H9 (cell line): Measurements from ENCODE around the gene OPRD1. TPM values are rescaled to one million over a fixed set of nuclear protein-coding genes. Genes with fewer than 3 reads are reported as not detected.

ENCODE experiments used
- DNase-seq: peaks from one replicate; pipeline ENCODE4 v3.0.0-alpha.2; 2017
- H2AFZ ChIP-seq: one replicate; pipeline ENCODE4 v1.6.1; 2013; ENCODE audit warnings: mild to moderate bottlenecking, low read length, control low read depth, moderate library complexity
- H2AK5ac ChIP-seq: 2 replicates; pipeline ENCODE4 v1.6.1; 2013; ENCODE audit warnings: low read length, control low read depth, mixed read lengths; ENCODE audit not compliant: insufficient read length
- H2BK120ac ChIP-seq: one replicate; pipeline ENCODE4 v1.6.1; 2013; ENCODE audit warnings: low read depth, mild to moderate bottlenecking, low read length, control low read depth, inconsistent platforms; ENCODE audit not compliant: poor library complexity, severe bottlenecking
- H2BK12ac ChIP-seq: 2 replicates; pipeline ENCODE4 v1.6.1; 2013; ENCODE audit warnings: low read length, control low read depth, mixed read lengths, low read depth; ENCODE audit not compliant: insufficient read length
- H2BK15ac ChIP-seq: 2 replicates; pipeline ENCODE4 v1.6.1; 2013; ENCODE audit warnings: low read depth, low read length, control low read depth
- H2BK20ac ChIP-seq: one replicate; pipeline ENCODE4 v1.6.1; 2013; ENCODE audit warnings: low read depth, mild to moderate bottlenecking, low read length, control low read depth, inconsistent platforms; ENCODE audit not compliant: poor library complexity, severe bottlenecking
- H2BK5ac ChIP-seq: 2 replicates; pipeline ENCODE4 v1.6.1; 2013; ENCODE audit warnings: low read length, control low read depth, mixed read lengths; ENCODE audit not compliant: insufficient read length
- H3K14ac ChIP-seq: 2 replicates; pipeline ENCODE4 v1.6.1; 2013; ENCODE audit warnings: low read length, control low read depth; ENCODE audit not compliant: insufficient read depth
- H3K18ac ChIP-seq: 2 replicates; pipeline ENCODE4 v1.6.1; 2013; ENCODE audit warnings: low read depth, mild to moderate bottlenecking, mixed read lengths, low read length, control low read depth; ENCODE audit not compliant: insufficient read length
- H3K23ac ChIP-seq: 2 replicates; pipeline ENCODE4 v1.6.1; 2013; ENCODE audit warnings: low read length, control low read depth, mixed read lengths, low read depth; ENCODE audit not compliant: insufficient read length
- H3K23me2 ChIP-seq: 2 replicates; pipeline ENCODE4 v1.6.1; 2013; ENCODE audit warnings: low read depth, mild to moderate bottlenecking, mixed read lengths, low read length, control low read depth; ENCODE audit not compliant: insufficient read length, poor library complexity, severe bottlenecking
- H3K27ac ChIP-seq: 2 replicates; pipeline ENCODE4 v1.5.1; 2013; ENCODE audit warnings: low read length, control low read depth, mixed read lengths, low read depth; ENCODE audit not compliant: insufficient read length
- H3K27me3 ChIP-seq: 2 replicates; pipeline ENCODE4 v1.6.1; 2013; ENCODE audit warnings: low read length, control low read depth, inconsistent platforms; ENCODE audit not compliant: insufficient read depth
- H3K4ac ChIP-seq: 2 replicates; pipeline ENCODE4 v1.6.1; 2013; ENCODE audit warnings: low read depth, mild to moderate bottlenecking, control low read depth, inconsistent platforms, low read length, moderate library complexity
- H3K4me1 ChIP-seq: 2 replicates; pipeline ENCODE4 v1.6.1; 2013; ENCODE audit warnings: low read length, control low read depth, inconsistent platforms; ENCODE audit not compliant: insufficient read depth
- H3K4me2 ChIP-seq: 2 replicates; pipeline ENCODE4 v1.6.1; 2013; ENCODE audit warnings: low read length, control low read depth, mixed read lengths; ENCODE audit not compliant: insufficient read length, insufficient read depth
- H3K56ac ChIP-seq: 2 replicates; pipeline ENCODE4 v1.6.1; 2013; ENCODE audit warnings: low read depth, mild to moderate bottlenecking, mixed read lengths, low read length, control low read depth; ENCODE audit not compliant: insufficient read length
- H3K79me1 ChIP-seq: 2 replicates; pipeline ENCODE4 v1.6.1; 2013; ENCODE audit warnings: low read depth, mild to moderate bottlenecking, moderate library complexity, low read length, control low read depth, inconsistent platforms; ENCODE audit not compliant: insufficient read depth, poor library complexity, severe bottlenecking
- H3K79me2 ChIP-seq: 2 replicates; pipeline ENCODE4 v1.6.1; 2013; ENCODE audit warnings: low read length, control low read depth, inconsistent platforms; ENCODE audit not compliant: insufficient read depth
- H3K9ac ChIP-seq: 2 replicates; pipeline ENCODE4 v1.6.1; 2013; ENCODE audit warnings: low read length, control low read depth, mixed read lengths; ENCODE audit not compliant: insufficient read length; ENCODE audit errors: extremely low read depth
- H3K9me3 ChIP-seq: one replicate; pipeline ENCODE4 v1.6.1; 2013; ENCODE audit warnings: low read depth, low read length, inconsistent platforms; ENCODE audit not compliant: control insufficient read depth
- H3T11ph ChIP-seq: one replicate; pipeline ENCODE4 v1.6.1; 2013; ENCODE audit warnings: mild to moderate bottlenecking, low read length, control low read depth, inconsistent platforms
- H4K20me1 ChIP-seq: one replicate; pipeline ENCODE4 v1.6.1; 2013; ENCODE audit not compliant: control insufficient read depth, insufficient read length, insufficient read depth
- H4K5ac ChIP-seq: 2 replicates; pipeline ENCODE4 v1.6.1; 2013; ENCODE audit warnings: low read depth, mild to moderate bottlenecking, mixed read lengths, low read length, control low read depth; ENCODE audit not compliant: insufficient read length
- H4K8ac ChIP-seq: replicated peaks from 2 replicates; pipeline ENCODE4 v1.6.1; 2013; ENCODE audit warnings: low read length, control low read depth, mixed read lengths, low read depth; ENCODE audit not compliant: insufficient read length
- H4K91ac ChIP-seq: 2 replicates; pipeline ENCODE4 v1.6.1; 2013; ENCODE audit warnings: low read depth, mild to moderate bottlenecking, moderate library complexity, mixed read lengths, low read length, control low read depth; ENCODE audit not compliant: insufficient read length
- H3K27ac Mint-ChIP-seq, 3 experiments: 2 replicates in 2 of 3; 3 replicates in 1 of 3; pipeline ENCODE4 v1.8.0; 2020 to 2021; ENCODE audit warnings: mixed read lengths in 3 of 3, mild to moderate bottlenecking in 1 of 3, moderate library complexity in 1 of 3
- H3K27me3 Mint-ChIP-seq: 2 replicates; pipeline ENCODE4 v1.8.0; 2021; ENCODE audit warnings: low read depth, mild to moderate bottlenecking, moderate library complexity, mixed read lengths
- H3K36me3 Mint-ChIP-seq, 3 experiments: 2 replicates in 2 of 3; 3 replicates in 1 of 3; pipeline ENCODE4 v1.8.0; 2020 to 2021; ENCODE audit warnings: low read depth in 3 of 3, mixed read lengths in 3 of 3; ENCODE audit not compliant: insufficient read depth in 1 of 3
- H3K4me1 Mint-ChIP-seq, 2 experiments: 2 replicates each; pipeline ENCODE4 v1.8.0; 2020; ENCODE audit warnings: mixed read lengths in 2 of 2
- H3K4me3 Mint-ChIP-seq, 2 experiments: 2 replicates in 1 of 2; 3 replicates in 1 of 2; pipeline ENCODE4 v1.8.0; 2020 to 2021; ENCODE audit warnings: mild to moderate bottlenecking in 2 of 2, mixed read lengths in 2 of 2, moderate library complexity in 1 of 2
- H3K9me3 Mint-ChIP-seq, 2 experiments: 2 replicates in 1 of 2; 3 replicates in 1 of 2; pipeline ENCODE4 v1.8.0; 2020; ENCODE audit warnings: mild to moderate bottlenecking in 2 of 2, mixed read lengths in 2 of 2, moderate library complexity in 1 of 2
- CTCF ChIP-seq: fragments of 200-600 bp; sonication (generic); conservative IDR thresholded peaks from 3 replicates; pipeline ENCODE4 v1.8.0; 2021; ENCODE audit warnings: antibody characterized with exemption, mild to moderate bottlenecking
- WGBS: extraction: QIAGEN DNeasy Blood & Tissue Kit; methylation state at CpG from one replicate; pipeline ENCODE4 v1.1.7; 2013; ENCODE audit warnings: missing lambda C conversion rate, low lambda C conversion rate, mixed read lengths; ENCODE audit not compliant: insufficient read length; ENCODE audit errors: extremely low coverage; 5-methylcytosine and 5-hydroxymethylcytosine counted together
- total RNA-seq: library from RNA; stranded (reverse); gene quantifications from 2 replicates; pipeline ENCODE4 v1.2.1, GENCODE V29; 2021

Gene OPRD1
- total RNA-seq, 1 experiment from 2014 or later = 1.8 TPM

GRCh38 chr1:28883242-28883616 lies 71.3 kb downstream of the OPRD1 start:
- no peaks in the 10 kb centered on the region for H4K20me1 ChIP-seq
- no peak overlapping the region for H2BK20ac ChIP-seq
- H2AK5ac ChIP-seq = no peak overlapping the region
- H2BK12ac ChIP-seq = no peak overlapping the region
- Mint-ChIP-seq H3K27ac (peak overlapping the region in 1 of 3 experiments; percentile 6; a peak in 3 of 7 replicates), H3K27me3 (peaks cover 12% of the 10 kb centered on the region), H3K9me3 (peaks cover 0 to 3% of the 10 kb centered on the region in 2 experiments; a peak in 1 of 5 replicates), H3K36me3 (no peaks in the 10 kb centered on the region), H3K4me3 (no peak overlapping the region), H3K4me1 (peaks cover 46 to 48% of the 10 kb centered on the region in 2 experiments)
- H3K23ac ChIP-seq = no peak overlapping the region
- no peak overlapping the region for H3T11ph ChIP-seq
- peaks cover 16% of the 10 kb centered on the region; the same call in 1 of the 2 replicates for H3K4me1 ChIP-seq
- no peak for TF ChIP-seq CTCF
- no peak overlapping the region for H2BK15ac ChIP-seq
- no peak overlapping the region for H3K4ac ChIP-seq
- whole genome bisulfite sequencing = no CpG with 5 or more reads among the region's 1 CpG
- H2BK5ac ChIP-seq = no peak overlapping the region
- H3K23me2 ChIP-seq = peaks cover 14% of the 10 kb centered on the region
- H3K18ac ChIP-seq = no peak overlapping the region
- no peak overlapping the region for H4K5ac ChIP-seq
- H3K79me1 ChIP-seq = no peaks in the 10 kb centered on the region
- no peak overlapping the region for H2BK120ac ChIP-seq
- H3K9ac ChIP-seq = no peak overlapping the region
- no peak overlapping the region for H2AFZ ChIP-seq
- H3K56ac ChIP-seq = no peak overlapping the region
- H4K91ac ChIP-seq = no peak overlapping the region
- H4K8ac ChIP-seq = no peak overlapping the region
- H3K14ac ChIP-seq = no peak overlapping the region
- H3K9me3 ChIP-seq = no peaks in the 10 kb centered on the region
- no peak overlapping the region for H3K4me2 ChIP-seq
- DNase-seq = no peak
- H3K27me3 ChIP-seq = no peaks in the 10 kb centered on the region
- H3K79me2 ChIP-seq = no peaks in the 10 kb centered on the region
- H3K27ac ChIP-seq = no peak overlapping the region
